ENCODE measurements around the gene UBE3A.

- TF ChIP-seq CTCF (IDR thresholded peaks at IDR 0.05; ENCODE audit: insufficient read depth, low read depth, low read length) (no peak), EZH2 (IDR thresholded peaks at IDR 0.05; ENCODE audit: insufficient read depth, low read length) (no peak)
Observed at GRCh38 chr15:25333049-25333448, 105.8 kb downstream of the UBE3A start.

All from astrocyte (in vitro differentiated cells and primary cell).